SJSA1 (cell line): ENCODE measurements around the gene MOV10. TPM values are rescaled to one million over a fixed set of nuclear protein-coding genes. Genes with fewer than 3 reads are reported as not detected.
"Not testable (repeated sequence)": the region's sequence is repeated elsewhere in the genome, so short reads cannot be mapped to it uniquely, and the experiment has no call there.

Experiments used
- DNase-seq, 2 experiments: peaks; one replicate each; pipeline ENCODE4 v3.0.0-alpha.2; 2015 to 2020; ENCODE audit warnings: low spot score in 2 of 2, low read depth in 1 of 2
- H3K27ac ChIP-seq: fragments of 250-450 bp; sonication (Bioruptor Pico); 2 replicates; pipeline ENCODE4 v1.5.1; 2020; ENCODE audit warnings: mild to moderate bottlenecking, moderate library complexity
- H3K27me3 ChIP-seq: fragments of 250-450 bp; sonication (Bioruptor Pico); replicated peaks from 2 replicates; pipeline ENCODE4 v1.5.1; 2020; ENCODE audit warnings: mild to moderate bottlenecking, moderate library complexity
- H3K36me3 ChIP-seq: fragments of 250-450 bp; sonication (Bioruptor Pico); 2 replicates; pipeline ENCODE4 v1.5.1; 2020; ENCODE audit warnings: mild to moderate bottlenecking
- H3K4me1 ChIP-seq: fragments of 250-450 bp; sonication (Bioruptor Pico); replicated peaks from 2 replicates; pipeline ENCODE4 v1.6.1; 2021; ENCODE audit warnings: mild to moderate bottlenecking
- H3K4me3 ChIP-seq: fragments of 250-450 bp; sonication (Bioruptor Pico); 2 replicates; pipeline ENCODE4 v1.5.1; 2020; ENCODE audit warnings: mild to moderate bottlenecking
- H3K9me3 ChIP-seq: fragments of 250-450 bp; sonication (Bioruptor Pico); replicated peaks from 2 replicates; pipeline ENCODE4 v1.5.1; 2020; ENCODE audit warnings: mild to moderate bottlenecking
- total RNA-seq: library from RNA; depleted of rRNA; stranded (reverse); fragments of >200 nt; shearing (Covaris generic); gene quantifications from 2 replicates; pipeline ENCODE4 v1.2.3, GENCODE V29; 2014

The MOV10 gene
- total RNA-seq, 1 experiment from 2014 or later: 57.0 TPM

GRCh38 chr1:112640437-112640836 lies 34.0 kb upstream of the MOV10 start:
- not testable (repeated sequence) for DNase-seq, H3K9me3 ChIP-seq, H3K27me3 ChIP-seq, H3K4me3 ChIP-seq, H3K27ac ChIP-seq
- Histone ChIP-seq H3K36me3 (peaks cover 38% of the 10 kb centered on the region), H3K4me1 (peaks cover 29% of the 10 kb centered on the region)

- no peak for DNase-seq
- no peak overlapping the region for H3K27ac ChIP-seq
Observed at GRCh38 chr1:112643080-112643479, 31.4 kb upstream of the MOV10 start.

GRCh38 chr1:112646225-112646624 lies 28.2 kb upstream of the MOV10 start:
- Histone ChIP-seq H3K9me3 (no peaks in the 10 kb centered on the region), H3K27ac (no peak overlapping the region), H3K36me3 (peaks cover 75% of the 10 kb centered on the region), H3K4me3 (no peak overlapping the region), H3K4me1 (no peaks in the 10 kb centered on the region; the same call in 1 of the 2 replicates), H3K27me3 (no peaks in the 10 kb centered on the region)
- no peak for DNase-seq

More at GRCh38 chr1:112643080-112643479, 31.4 kb upstream of the MOV10 start:
- no peaks in the 10 kb centered on the region for H3K9me3 ChIP-seq
- H3K27me3 ChIP-seq: no peaks in the 10 kb centered on the region
- peaks cover 50% of the 10 kb centered on the region for H3K36me3 ChIP-seq
- H3K4me3 ChIP-seq: no peak overlapping the region
- peaks cover 4% of the 10 kb centered on the region for H3K4me1 ChIP-seq

GRCh38 chr1:112651205-112651604 lies 23.3 kb upstream of the MOV10 start:
- Histone ChIP-seq H3K4me3 (no peak overlapping the region), H3K9me3 (no peaks in the 10 kb centered on the region), H3K27ac (no peak overlapping the region), H3K4me1 (no peaks in the 10 kb centered on the region; the same call in 1 of the 2 replicates), H3K36me3 (peaks cover 93% of the 10 kb centered on the region), H3K27me3 (no peaks in the 10 kb centered on the region)
- no peak for DNase-seq

- no peak overlapping the region for H3K4me3 ChIP-seq
- DNase-seq: no peak
- H3K4me1 ChIP-seq: no peaks in the 10 kb centered on the region
- no peak overlapping the region for H3K27ac ChIP-seq
- no peaks in the 10 kb centered on the region; the same call in 1 of the 2 replicates for H3K27me3 ChIP-seq
- peaks cover 96% of the 10 kb centered on the region for H3K36me3 ChIP-seq
- no peaks in the 10 kb centered on the region; the same call in 1 of the 2 replicates for H3K9me3 ChIP-seq
Observed at GRCh38 chr1:112665857-112666256, 8.6 kb upstream of the MOV10 start.

GRCh38 chr1:112666946-112667345 lies 7.5 kb upstream of the MOV10 start:
- no peak overlapping the region for H3K4me3 ChIP-seq
- H3K36me3 ChIP-seq: peaks cover 96% of the 10 kb centered on the region
- DNase-seq: no peak
- no peaks in the 10 kb centered on the region; the same call in 1 of the 2 replicates for H3K27me3 ChIP-seq
- no peaks in the 10 kb centered on the region for H3K9me3 ChIP-seq
- H3K4me1 ChIP-seq: no peaks in the 10 kb centered on the region
- H3K27ac ChIP-seq: no peak overlapping the region

GRCh38 chr1:112672009-112672408 lies 2.5 kb upstream of the MOV10 start:
- H3K4me1 ChIP-seq: peaks cover 31% of the 10 kb centered on the region
- no peak overlapping the region for H3K4me3 ChIP-seq
- no peaks in the 10 kb centered on the region for H3K9me3 ChIP-seq
- no peaks in the 10 kb centered on the region; the same call in 1 of the 2 replicates for H3K27me3 ChIP-seq
- H3K27ac ChIP-seq: no peak overlapping the region
- no peak for DNase-seq
- H3K36me3 ChIP-seq: peaks cover 75% of the 10 kb centered on the region

GRCh38 chr1:112672842-112673241 lies 1.6 kb upstream of the MOV10 start:
- H3K4me1 ChIP-seq: peaks cover 31% of the 10 kb centered on the region
- no peak overlapping the region for H3K4me3 ChIP-seq
- no peaks in the 10 kb centered on the region for H3K9me3 ChIP-seq
- no peak overlapping the region for H3K27ac ChIP-seq
- H3K27me3 ChIP-seq: no peaks in the 10 kb centered on the region
- DNase-seq: no peak
- peaks cover 67% of the 10 kb centered on the region for H3K36me3 ChIP-seq

- no peaks in the 10 kb centered on the region for H3K27me3 ChIP-seq
- peaks cover 60% of the 10 kb centered on the region for H3K36me3 ChIP-seq
- peak overlapping the region; percentile 89 for H3K4me3 ChIP-seq
- H3K4me1 ChIP-seq: peaks cover 31% of the 10 kb centered on the region
- peak in 1 of 2 experiments; percentile 71 for DNase-seq
- no peaks in the 10 kb centered on the region for H3K9me3 ChIP-seq
- peak overlapping the region; percentile 81 for H3K27ac ChIP-seq
Observed at GRCh38 chr1:112673592-112674439, 643 bp upstream of the MOV10 start.

- DNase-seq: peak; percentile 54 to 59
Observed at GRCh38 chr1:112674986-112675727, 698 bp downstream of the MOV10 start.

GRCh38 chr1:112675728-112676381 lies 1.4 kb downstream of the MOV10 start:
- Histone ChIP-seq H3K27ac (no peak overlapping the region; the same call in 1 of the 2 replicates), H3K27me3 (no peaks in the 10 kb centered on the region), H3K4me1 (peaks cover 31% of the 10 kb centered on the region), H3K9me3 (no peaks in the 10 kb centered on the region), H3K36me3 (peaks cover 42% of the 10 kb centered on the region), H3K4me3 (peak overlapping the region; percentile 89)
- no peak for DNase-seq

More at GRCh38 chr1:112674986-112675727, 698 bp downstream of the MOV10 start:
- Histone ChIP-seq H3K27me3 (no peaks in the 10 kb centered on the region), H3K4me3 (peak overlapping the region; percentile 89), H3K27ac (peak overlapping the region; percentile 81), H3K36me3 (peaks cover 49% of the 10 kb centered on the region), H3K4me1 (peaks cover 31% of the 10 kb centered on the region), H3K9me3 (no peaks in the 10 kb centered on the region)

GRCh38 chr1:112676543-112676942 lies 2.1 kb downstream of the MOV10 start:
- H3K36me3 ChIP-seq: peaks cover 35% of the 10 kb centered on the region
- H3K4me3 ChIP-seq: no peak overlapping the region
- peaks cover 31% of the 10 kb centered on the region for H3K4me1 ChIP-seq
- no peaks in the 10 kb centered on the region for H3K9me3 ChIP-seq
- no peak overlapping the region for H3K27ac ChIP-seq
- no peaks in the 10 kb centered on the region for H3K27me3 ChIP-seq
- DNase-seq: no peak

GRCh38 chr1:112677501-112677900 lies 3.0 kb downstream of the MOV10 start:
- Histone ChIP-seq H3K9me3 (no peaks in the 10 kb centered on the region), H3K27me3 (no peaks in the 10 kb centered on the region), H3K4me3 (no peak overlapping the region), H3K4me1 (peaks cover 29% of the 10 kb centered on the region), H3K36me3 (peaks cover 27% of the 10 kb centered on the region), H3K27ac (no peak overlapping the region)
- DNase-seq: no peak
